A549 (cell line): ENCODE results near the gene CYP4X1.

Experiments
- CBX8 ChIP-seq: fragments of 200-600 bp; sonication (generic); IDR thresholded peaks from 2 replicates; pipeline ENCODE4 v1.6.1; 2016
- CTCF ChIP-seq: fragments of >200 bp; sonication (Bioruptor Twin); formaldehyde crosslinking; IDR thresholded peaks from 3 replicates; pipeline ENCODE4 v1.5.1; 2016
- EHMT2 ChIP-seq: fragments of 200-600 bp; sonication (generic); IDR thresholded peaks from 2 replicates; pipeline ENCODE4 v1.6.1; 2016; ENCODE audit warnings: antibody characterized with exemption, low read depth, mild to moderate bottlenecking, moderate library complexity
- ELK1 ChIP-seq: fragments of 150-350 bp; IDR thresholded peaks from 2 replicates; pipeline ENCODE4 v1.6.1; 2014; ENCODE audit warnings: low read depth, mild to moderate bottlenecking, low read length
- EP300 ChIP-seq, 2 experiments: fragments of >200 bp; sonication (Bioruptor Twin); formaldehyde crosslinking; IDR thresholded peaks; 2 replicates in 1 of 2; 3 replicates in 1 of 2; pipeline ENCODE4 v1.6.1; 2016 to 2017
- NR3C1 ChIP-seq: fragments of >200 bp; sonication (Bioruptor Twin); formaldehyde crosslinking; IDR thresholded peaks from 3 replicates; pipeline ENCODE4 v1.6.1; 2017
- PHF8 ChIP-seq: fragments of 200-600 bp; sonication (generic); IDR thresholded peaks from 2 replicates; pipeline ENCODE4 v1.6.1; 2016; ENCODE audit warnings: low read depth, mild to moderate bottlenecking, antibody characterized with exemption, moderate library complexity, borderline replicate concordance
- POLR2A ChIP-seq: IDR thresholded peaks from 2 replicates; pipeline ENCODE4 v1.6.1; 2012; ENCODE audit warnings: mild to moderate bottlenecking, low read length
- RAD21 ChIP-seq, 2 experiments: fragments of >200 bp in 1 of 2; sonication (Bioruptor Twin) in 1 of 2; formaldehyde crosslinking in 1 of 2; IDR thresholded peaks in 1 of 2; conservative IDR thresholded peaks in 1 of 2; 2 replicates in 1 of 2; 3 replicates in 1 of 2; pipeline ENCODE4 v1.6.1; 2012 to 2018; ENCODE audit warnings: inconsistent platforms in 1 of 2
- USF2 ChIP-seq: fragments of 450-650 bp; IDR thresholded peaks from 2 replicates; pipeline ENCODE4 v1.6.1; 2014; ENCODE audit warnings: antibody characterized with exemption

GRCh38 chr1:47021070-47021469 lies 2.4 kb upstream of the CYP4X1 start:
- no peak for TF ChIP-seq CTCF
- no peak for TF ChIP-seq POLR2A
- TF ChIP-seq ELK1, result no peak
- no peak for TF ChIP-seq EHMT2
- TF ChIP-seq NR3C1, result no peak
- no peak for TF ChIP-seq USF2
- TF ChIP-seq CBX8, result no peak
- TF ChIP-seq PHF8, result no peak
- no peak for TF ChIP-seq RAD21 (conservative IDR thresholded peaks at IDR 0.05 in 1 of 2, IDR thresholded peaks at IDR 0.05 in 1 of 2)
- no peak for TF ChIP-seq EP300 (IDR thresholded peaks at IDR 0.05)
